Fibroblast of lung (primary cell): ENCODE measurements around the gene VPS37C.
"Not testable (repeated sequence)": the region's sequence is repeated elsewhere in the genome, so short reads cannot be mapped to it uniquely, and the experiment has no call there.

ENCODE experiments used
- EZH2 ChIP-seq: IDR thresholded peaks from 2 replicates; pipeline ENCODE4 v1.5.1; 2012; ENCODE audit warnings: low read length, control low read depth, mild to moderate bottlenecking; ENCODE audit errors: missing control alignments
- TF ChIP-seq, protein P1 (sequence below), 2 donors: IDR thresholded peaks in 1 of 2; conservative IDR thresholded peaks in 1 of 2; 1 replicate in 1 of 2; 2 replicates in 1 of 2; pipeline ENCODE4 v1.5.1; 2011 to 2012; ENCODE audit warnings: low read length in 2 of 2, control low read depth in 1 of 2, inconsistent platforms in 1 of 2, low read depth in 1 of 2, mild to moderate bottlenecking in 1 of 2

DNA sequence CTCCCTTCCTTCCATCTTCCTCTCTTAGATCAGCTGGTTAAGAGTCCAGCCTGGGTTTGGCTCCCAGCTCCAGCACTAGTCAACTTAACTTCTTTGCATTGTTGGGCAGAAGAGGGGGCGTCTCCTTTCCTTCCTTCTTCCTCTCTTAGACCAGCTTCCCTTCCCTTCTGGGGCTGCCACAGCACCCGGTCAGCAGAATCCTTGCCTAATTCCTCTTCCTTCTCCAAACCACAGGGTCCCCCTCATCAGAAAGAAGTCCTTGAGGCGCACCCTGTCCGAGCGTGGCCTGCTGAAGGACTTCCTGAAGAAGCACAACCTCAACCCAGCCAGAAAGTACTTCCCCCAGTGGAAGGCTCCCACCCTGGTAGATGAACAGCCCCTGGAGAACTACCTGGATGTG is 42.6 kb upstream of the VPS37C start:
- TF ChIP-seq, protein P1, sequence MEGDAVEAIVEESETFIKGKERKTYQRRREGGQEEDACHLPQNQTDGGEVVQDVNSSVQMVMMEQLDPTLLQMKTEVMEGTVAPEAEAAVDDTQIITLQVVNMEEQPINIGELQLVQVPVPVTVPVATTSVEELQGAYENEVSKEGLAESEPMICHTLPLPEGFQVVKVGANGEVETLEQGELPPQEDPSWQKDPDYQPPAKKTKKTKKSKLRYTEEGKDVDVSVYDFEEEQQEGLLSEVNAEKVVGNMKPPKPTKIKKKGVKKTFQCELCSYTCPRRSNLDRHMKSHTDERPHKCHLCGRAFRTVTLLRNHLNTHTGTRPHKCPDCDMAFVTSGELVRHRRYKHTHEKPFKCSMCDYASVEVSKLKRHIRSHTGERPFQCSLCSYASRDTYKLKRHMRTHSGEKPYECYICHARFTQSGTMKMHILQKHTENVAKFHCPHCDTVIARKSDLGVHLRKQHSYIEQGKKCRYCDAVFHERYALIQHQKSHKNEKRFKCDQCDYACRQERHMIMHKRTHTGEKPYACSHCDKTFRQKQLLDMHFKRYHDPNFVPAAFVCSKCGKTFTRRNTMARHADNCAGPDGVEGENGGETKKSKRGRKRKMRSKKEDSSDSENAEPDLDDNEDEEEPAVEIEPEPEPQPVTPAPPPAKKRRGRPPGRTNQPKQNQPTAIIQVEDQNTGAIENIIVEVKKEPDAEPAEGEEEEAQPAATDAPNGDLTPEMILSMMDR (conservative IDR thresholded peaks at IDR 0.05 in 1 of 2, IDR thresholded peaks at IDR 0.05 in 1 of 2; ENCODE audit: low read depth in 1 of 2, low read length in 2 of 2) = not testable (repeated sequence)
- TF ChIP-seq EZH2 = not testable (repeated sequence)
